HFFc6 (cell line): Measurements from ENCODE around the gene FARSB. TPM values are rescaled to one million over a fixed set of nuclear protein-coding genes. Genes with fewer than 3 reads are reported as not detected.

Experiments
- DNase-seq: peaks from one replicate; pipeline ENCODE4 v3.0.0-alpha.2; 2018
- H3K27ac Mint-ChIP-seq: 2 replicates; pipeline ENCODE4 v1.8.0; 2020; ENCODE audit warnings: mild to moderate bottlenecking, mixed read lengths
- H3K27me3 Mint-ChIP-seq: 2 replicates; pipeline ENCODE4 v1.8.0; 2021; ENCODE audit warnings: mild to moderate bottlenecking, moderate library complexity, mixed read lengths; ENCODE audit not compliant: insufficient read depth
- H3K36me3 Mint-ChIP-seq: 2 replicates; pipeline ENCODE4 v1.8.0; 2021; ENCODE audit warnings: low read depth, mixed read lengths
- H3K4me1 Mint-ChIP-seq: 2 replicates; pipeline ENCODE4 v1.8.0; 2020; ENCODE audit warnings: low read depth, mixed read lengths
- H3K4me3 Mint-ChIP-seq: 2 replicates; pipeline ENCODE4 v1.8.0; 2020; ENCODE audit warnings: mild to moderate bottlenecking, moderate library complexity, mixed read lengths
- H3K9me3 Mint-ChIP-seq: 2 replicates; pipeline ENCODE4 v1.8.0; 2020; ENCODE audit warnings: mild to moderate bottlenecking, mixed read lengths
- total RNA-seq, 6 experiments: library from RNA; stranded (reverse); fragmentation: NEBNext Ultra II Directional; extraction: Animal tissue kit (Norgen Biotek cat#: 25700); gene quantifications; 2 replicates in 1 of 6; 3 replicates in 5 of 6; pipeline ENCODE4 v1.2.3, GENCODE V29; 2021
- TF ChIP-seq, protein P1 (sequence below): fragments of 200-600 bp; sonication (generic); IDR thresholded peaks from 2 replicates; pipeline ENCODE4 v1.5.0; 2021; ENCODE audit warnings: antibody characterized with exemption, mild to moderate bottlenecking

Gene FARSB
- total RNA-seq, 6 experiments from 2014 or later = 42.5 to 55.9 (median 51.9) TPM

DNA sequence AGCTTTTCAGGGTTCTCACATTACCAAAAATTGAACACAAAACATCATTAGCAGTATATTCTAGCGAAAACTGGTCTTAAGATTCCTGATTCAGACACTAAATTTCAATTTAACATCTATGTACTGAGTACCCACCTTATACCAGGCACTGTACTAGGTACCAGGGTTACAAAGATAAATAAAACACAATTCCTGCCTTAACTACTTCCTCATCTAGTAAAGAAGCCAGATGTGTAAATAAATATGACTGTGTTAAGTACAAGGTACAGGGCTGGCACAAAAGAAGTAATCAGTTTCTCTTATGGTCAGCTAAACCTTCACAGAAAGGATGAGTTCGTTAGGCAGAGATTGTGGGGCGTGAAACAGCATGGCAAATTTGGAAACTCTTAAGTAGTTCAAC, 6.1 kb downstream of the FARSB start:
- TF ChIP-seq, protein P1, sequence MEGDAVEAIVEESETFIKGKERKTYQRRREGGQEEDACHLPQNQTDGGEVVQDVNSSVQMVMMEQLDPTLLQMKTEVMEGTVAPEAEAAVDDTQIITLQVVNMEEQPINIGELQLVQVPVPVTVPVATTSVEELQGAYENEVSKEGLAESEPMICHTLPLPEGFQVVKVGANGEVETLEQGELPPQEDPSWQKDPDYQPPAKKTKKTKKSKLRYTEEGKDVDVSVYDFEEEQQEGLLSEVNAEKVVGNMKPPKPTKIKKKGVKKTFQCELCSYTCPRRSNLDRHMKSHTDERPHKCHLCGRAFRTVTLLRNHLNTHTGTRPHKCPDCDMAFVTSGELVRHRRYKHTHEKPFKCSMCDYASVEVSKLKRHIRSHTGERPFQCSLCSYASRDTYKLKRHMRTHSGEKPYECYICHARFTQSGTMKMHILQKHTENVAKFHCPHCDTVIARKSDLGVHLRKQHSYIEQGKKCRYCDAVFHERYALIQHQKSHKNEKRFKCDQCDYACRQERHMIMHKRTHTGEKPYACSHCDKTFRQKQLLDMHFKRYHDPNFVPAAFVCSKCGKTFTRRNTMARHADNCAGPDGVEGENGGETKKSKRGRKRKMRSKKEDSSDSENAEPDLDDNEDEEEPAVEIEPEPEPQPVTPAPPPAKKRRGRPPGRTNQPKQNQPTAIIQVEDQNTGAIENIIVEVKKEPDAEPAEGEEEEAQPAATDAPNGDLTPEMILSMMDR = no peak
- H3K27me3 Mint-ChIP-seq = no peaks in the 10 kb centered on the region

DNA sequence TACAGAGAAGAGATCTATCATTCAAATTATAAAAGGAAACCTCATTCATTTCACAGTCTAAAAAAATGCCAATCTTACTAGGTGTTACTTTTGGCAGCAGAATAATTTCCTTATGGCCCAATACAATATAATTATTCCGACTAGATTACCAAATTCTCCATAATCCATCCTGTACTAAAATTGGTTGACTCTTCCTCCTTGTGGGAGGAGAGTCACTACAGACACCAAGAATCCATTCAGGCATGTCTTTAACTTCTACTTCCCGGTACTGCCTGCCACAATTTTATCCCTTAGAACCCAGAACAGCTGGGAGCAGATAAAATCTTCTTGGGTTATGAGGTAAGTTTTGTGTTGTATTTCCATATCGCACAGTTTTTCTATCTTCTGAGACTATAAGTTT, 9.9 kb downstream of the FARSB start:
- Mint-ChIP-seq H3K9me3 (no peaks in the 10 kb centered on the region), H3K27me3 (no peaks in the 10 kb centered on the region), H3K4me3 (no peak overlapping the region), H3K4me1 (peaks cover 19% of the 10 kb centered on the region), H3K36me3 (peaks cover 25% of the 10 kb centered on the region), H3K27ac (no peak overlapping the region)
- TF ChIP-seq, protein P1 = no peak
- no peak for DNase-seq

More for the DNA sequence above, 6.1 kb downstream of the FARSB start:
- peaks cover 17% of the 10 kb centered on the region; the same call in 1 of the 2 replicates for H3K36me3 Mint-ChIP-seq
- H3K4me1 Mint-ChIP-seq = peaks cover 46% of the 10 kb centered on the region
- H3K9me3 Mint-ChIP-seq = no peaks in the 10 kb centered on the region
- no peak overlapping the region for H3K4me3 Mint-ChIP-seq
- no peak for DNase-seq
- H3K27ac Mint-ChIP-seq = no peak overlapping the region

DNA sequence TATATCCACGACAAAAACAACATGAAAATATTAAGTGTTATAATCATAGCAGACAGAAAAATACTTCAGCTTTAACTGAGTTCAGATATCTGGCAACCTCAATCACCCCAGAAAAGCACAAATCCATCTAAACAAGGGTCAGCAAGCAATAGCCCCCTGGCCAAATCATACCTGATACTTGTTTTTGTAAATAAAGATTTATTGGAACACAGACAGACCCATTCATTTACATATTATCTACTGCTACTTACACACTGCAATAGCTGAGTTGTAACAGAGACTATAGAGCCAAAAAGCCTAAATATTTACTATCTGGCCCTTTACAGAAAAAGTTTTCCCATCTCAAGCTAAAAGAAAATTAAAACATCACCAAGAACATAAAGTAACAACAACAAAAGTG, 12.8 kb downstream of the FARSB start:
- TF ChIP-seq, protein P1 = no peak
- Mint-ChIP-seq H3K36me3 (peaks cover 27% of the 10 kb centered on the region), H3K4me3 (no peak overlapping the region), H3K27me3 (no peaks in the 10 kb centered on the region), H3K9me3 (no peaks in the 10 kb centered on the region), H3K4me1 (peaks cover 6% of the 10 kb centered on the region; the same call in 1 of the 2 replicates), H3K27ac (no peak overlapping the region)
- DNase-seq = no peak

DNA sequence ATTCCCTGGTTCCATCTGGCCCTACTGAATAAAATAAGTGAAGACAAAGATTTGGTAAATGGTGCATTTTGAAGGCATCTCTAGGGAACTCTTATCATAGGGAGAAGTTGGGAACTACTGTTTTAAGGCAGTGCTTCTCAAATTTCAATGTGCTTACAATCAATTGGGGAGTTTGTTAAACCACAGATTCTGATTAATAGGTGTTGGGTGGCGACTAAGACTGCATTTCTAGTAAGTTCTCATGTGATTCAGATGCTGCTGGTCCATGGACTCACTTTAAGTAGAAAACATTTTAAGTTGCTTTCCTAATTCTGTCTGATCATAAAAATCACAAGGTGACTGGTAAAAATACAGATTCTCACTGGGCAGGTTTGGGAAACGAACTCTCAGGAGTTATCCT, 14.6 kb downstream of the FARSB start:
- no peak overlapping the region for H3K4me3 Mint-ChIP-seq
- H3K27me3 Mint-ChIP-seq = no peaks in the 10 kb centered on the region
- peaks cover 6% of the 10 kb centered on the region; the same call in 1 of the 2 replicates for H3K4me1 Mint-ChIP-seq
- DNase-seq = no peak
- H3K27ac Mint-ChIP-seq = no peak overlapping the region
- H3K36me3 Mint-ChIP-seq = peaks cover 37% of the 10 kb centered on the region
- H3K9me3 Mint-ChIP-seq = no peaks in the 10 kb centered on the region
- TF ChIP-seq, protein P1 = no peak

DNA sequence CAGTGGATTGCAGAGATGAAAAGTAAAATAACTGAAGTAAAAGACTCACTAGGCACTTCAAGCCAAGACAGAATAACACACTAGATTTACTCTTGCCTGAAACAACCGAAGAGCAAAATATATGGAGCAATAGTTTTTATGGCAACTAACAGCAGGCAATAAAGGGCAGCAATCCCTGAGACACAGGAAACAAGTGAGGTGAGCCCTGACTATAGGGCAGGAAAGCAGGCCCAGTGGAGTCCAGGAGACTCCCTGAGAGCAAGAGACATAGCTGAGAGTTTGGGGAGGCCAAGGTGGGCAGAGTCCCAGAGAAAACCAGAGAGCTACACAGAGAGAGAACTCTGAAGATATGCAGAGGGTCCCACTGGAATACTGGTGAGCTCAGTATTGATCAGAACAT, 18.8 kb downstream of the FARSB start:
- Mint-ChIP-seq H3K4me3 (no peak overlapping the region), H3K27ac (no peak overlapping the region), H3K36me3 (peaks cover 40% of the 10 kb centered on the region), H3K4me1 (peaks cover 6% of the 10 kb centered on the region; the same call in 1 of the 2 replicates), H3K27me3 (no peaks in the 10 kb centered on the region), H3K9me3 (no peaks in the 10 kb centered on the region)
- TF ChIP-seq, protein P1 = no peak
- DNase-seq = no peak

DNA sequence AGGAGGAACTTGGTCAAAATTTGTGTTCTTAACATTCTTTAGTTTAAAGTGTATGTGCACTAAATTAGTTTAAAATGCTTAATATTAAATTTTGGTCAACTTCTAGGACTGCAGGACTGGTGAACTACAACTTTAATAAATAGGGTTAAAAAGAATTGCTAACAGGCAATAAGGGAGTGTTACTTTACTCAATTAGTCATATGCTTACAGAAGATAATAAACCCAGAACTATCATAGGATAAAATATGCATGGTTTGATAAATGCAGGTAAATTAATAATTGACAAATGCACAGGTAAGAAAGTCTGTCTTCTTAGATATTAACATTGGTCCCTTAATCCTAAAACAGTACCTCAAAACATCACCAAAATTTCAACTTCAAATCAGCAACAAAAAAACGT, 20.6 kb downstream of the FARSB start:
- Mint-ChIP-seq H3K36me3 (peaks cover 40% of the 10 kb centered on the region), H3K4me3 (no peak overlapping the region), H3K27me3 (no peaks in the 10 kb centered on the region), H3K9me3 (no peaks in the 10 kb centered on the region), H3K27ac (no peak overlapping the region), H3K4me1 (no peaks in the 10 kb centered on the region)
- TF ChIP-seq, protein P1 = no peak
- no peak for DNase-seq
